PFSK-1 (cell line): ENCODE measurements around the gene LACC1.

Experiments
- FOXP2 ChIP-seq: optimal IDR thresholded peaks from 2 replicates; pipeline ENCODE3; 2011; ENCODE audit warnings: borderline replicate concordance, control low read depth, inconsistent platforms; ENCODE audit not compliant: insufficient read depth; ENCODE audit errors: extremely low read length, extremely low read depth
- POLR2AphosphoS5 ChIP-seq: IDR thresholded peaks from 2 replicates; pipeline ENCODE4 v1.6.1; 2012; ENCODE audit warnings: low read depth, mild to moderate bottlenecking, control low read depth, low read length, moderate library complexity
- SIN3A ChIP-seq: IDR thresholded peaks from 2 replicates; pipeline ENCODE4 v1.6.1; 2012; ENCODE audit warnings: mild to moderate bottlenecking, low read length, moderate library complexity, borderline replicate concordance; ENCODE audit not compliant: insufficient read depth
- TAF1 ChIP-seq: IDR thresholded peaks from 2 replicates; pipeline ENCODE4 v1.6.1; 2012; ENCODE audit warnings: low read length, control low read depth, borderline replicate concordance; ENCODE audit not compliant: insufficient read depth
- TF ChIP-seq, protein P1 (sequence below), 2 experiments: IDR thresholded peaks; 2 replicates each; pipeline versions ENCODE4 v1.6.1 to v1.8.0; 2011 to 2012; ENCODE audit warnings: low read depth in 2 of 2, low read length in 2 of 2, control low read depth in 1 of 2, inconsistent platforms in 1 of 2, mild to moderate bottlenecking in 1 of 2, moderate library complexity in 1 of 2; ENCODE audit not compliant: insufficient read depth in 1 of 2

GRCh38 chr13:43872181-43872580, 7.5 kb upstream of the LACC1 start:
- no peak for TF ChIP-seq SIN3A
- TF ChIP-seq, protein P1, sequence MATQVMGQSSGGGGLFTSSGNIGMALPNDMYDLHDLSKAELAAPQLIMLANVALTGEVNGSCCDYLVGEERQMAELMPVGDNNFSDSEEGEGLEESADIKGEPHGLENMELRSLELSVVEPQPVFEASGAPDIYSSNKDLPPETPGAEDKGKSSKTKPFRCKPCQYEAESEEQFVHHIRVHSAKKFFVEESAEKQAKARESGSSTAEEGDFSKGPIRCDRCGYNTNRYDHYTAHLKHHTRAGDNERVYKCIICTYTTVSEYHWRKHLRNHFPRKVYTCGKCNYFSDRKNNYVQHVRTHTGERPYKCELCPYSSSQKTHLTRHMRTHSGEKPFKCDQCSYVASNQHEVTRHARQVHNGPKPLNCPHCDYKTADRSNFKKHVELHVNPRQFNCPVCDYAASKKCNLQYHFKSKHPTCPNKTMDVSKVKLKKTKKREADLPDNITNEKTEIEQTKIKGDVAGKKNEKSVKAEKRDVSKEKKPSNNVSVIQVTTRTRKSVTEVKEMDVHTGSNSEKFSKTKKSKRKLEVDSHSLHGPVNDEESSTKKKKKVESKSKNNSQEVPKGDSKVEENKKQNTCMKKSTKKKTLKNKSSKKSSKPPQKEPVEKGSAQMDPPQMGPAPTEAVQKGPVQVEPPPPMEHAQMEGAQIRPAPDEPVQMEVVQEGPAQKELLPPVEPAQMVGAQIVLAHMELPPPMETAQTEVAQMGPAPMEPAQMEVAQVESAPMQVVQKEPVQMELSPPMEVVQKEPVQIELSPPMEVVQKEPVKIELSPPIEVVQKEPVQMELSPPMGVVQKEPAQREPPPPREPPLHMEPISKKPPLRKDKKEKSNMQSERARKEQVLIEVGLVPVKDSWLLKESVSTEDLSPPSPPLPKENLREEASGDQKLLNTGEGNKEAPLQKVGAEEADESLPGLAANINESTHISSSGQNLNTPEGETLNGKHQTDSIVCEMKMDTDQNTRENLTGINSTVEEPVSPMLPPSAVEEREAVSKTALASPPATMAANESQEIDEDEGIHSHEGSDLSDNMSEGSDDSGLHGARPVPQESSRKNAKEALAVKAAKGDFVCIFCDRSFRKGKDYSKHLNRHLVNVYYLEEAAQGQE (IDR thresholded peaks at IDR 0.05; ENCODE audit: insufficient read depth in 1 of 2, low read depth in 2 of 2, low read length in 2 of 2): no peak
- no peak for TF ChIP-seq POLR2AphosphoS5
- TF ChIP-seq FOXP2: no peak
- TF ChIP-seq TAF1: no peak
